Prostate gland (tissue), 2 donors: Measurements from ENCODE around the gene SPPL3. TPM values are rescaled to one million over a fixed set of nuclear protein-coding genes. Genes with fewer than 3 reads are reported as not detected.
"Not testable (repeated sequence)": the region's sequence is repeated elsewhere in the genome, so short reads cannot be mapped to it uniquely, and the experiment has no call there.

Source experiments
- DNase-seq: peaks from one replicate; pipeline ENCODE4 v3.0.0-alpha.2; 2019; ENCODE audit warnings: low spot score
- H3K27ac ChIP-seq, 2 donors: fragments of 200-600 bp; sonication (generic); 2 replicates each; pipeline ENCODE4 v1.5.1; 2017 to 2019
- H3K27me3 ChIP-seq: fragments of 200-600 bp; sonication (generic); replicated peaks from 2 replicates; pipeline ENCODE4 v1.5.1; 2019; ENCODE audit not compliant: insufficient read depth
- H3K36me3 ChIP-seq, 2 donors: fragments of 200-600 bp; sonication (generic); 1 replicate in 1 of 2; 2 replicates in 1 of 2; pipeline versions ENCODE4 v1.5.1 to v1.8.1; 2017 to 2019
- H3K4me1 ChIP-seq: fragments of 200-600 bp; sonication (generic); replicated peaks from 2 replicates; pipeline ENCODE4 v1.5.1; 2019
- H3K4me3 ChIP-seq, 2 donors: fragments of 200-600 bp; sonication (generic); 2 replicates each; pipeline ENCODE4 v1.5.1; 2017 to 2019
- H3K9me3 ChIP-seq: fragments of 200-600 bp; sonication (generic); 2 replicates; pipeline ENCODE4 v1.5.1; 2017
- POLR2A ChIP-seq: fragments of 450-650 bp; IDR thresholded peaks from one replicate; pipeline ENCODE4 v1.6.1; 2016; ENCODE audit warnings: antibody characterized with exemption, mild to moderate bottlenecking
- POLR2AphosphoS5 ChIP-seq: sonication (generic); formaldehyde crosslinking; IDR thresholded peaks from one replicate; pipeline ENCODE4 v1.6.1; 2017; ENCODE audit warnings: antibody characterized with exemption
- WGBS: methylation state at CpG from one replicate; pipeline ENCODE4 v1.1.5; 2018; 5-methylcytosine and 5-hydroxymethylcytosine counted together
- intact Hi-C: fragments of 100-400 bp; cut with DNase I; formaldehyde crosslinking; loops from one replicate; pipeline ENCODE4 v1.14.2; 2022
- total RNA-seq, 2 donors: library from RNA; depleted of rRNA; stranded (reverse); fragments of >200 nt; gene quantifications; one replicate each; pipeline ENCODE4 v1.1.0, GENCODE V29; 2016
- TF ChIP-seq, protein P1 (sequence below), 4 experiments: fragments of 200-600 bp in 2 of 4; fragments of 450-650 bp in 2 of 4; sonication (generic) in 2 of 4; IDR thresholded peaks; 1 replicate in 3 of 4; 2 replicates in 1 of 4; pipeline ENCODE4 v1.5.1; 2016 to 2019; ENCODE audit warnings: antibody characterized with exemption in 4 of 4, mild to moderate bottlenecking in 2 of 4, moderate library complexity in 2 of 4

SPPL3 gene
- total RNA-seq, 2 donors from 2014 or later: 36.0 to 37.1 TPM

- intact Hi-C loops: loop anchor here (10.0 kb wide), 1 partner anchor 181 kb away; the partner anchor contains the start of gene ACADS
- Histone ChIP-seq H3K27me3 (no peaks in the 10 kb centered on the region), H3K9me3 (no peaks in the 10 kb centered on the region), H3K36me3 (no peaks in the 10 kb centered on the region), H3K4me3 (no peak overlapping the region), H3K4me1 (no peaks in the 10 kb centered on the region), H3K27ac (no peak overlapping the region)
- WGBS: 48% methylated on average over 5 of the region's 5 CpGs
- DNase-seq: peak; percentile 55
- TF ChIP-seq, protein P1, sequence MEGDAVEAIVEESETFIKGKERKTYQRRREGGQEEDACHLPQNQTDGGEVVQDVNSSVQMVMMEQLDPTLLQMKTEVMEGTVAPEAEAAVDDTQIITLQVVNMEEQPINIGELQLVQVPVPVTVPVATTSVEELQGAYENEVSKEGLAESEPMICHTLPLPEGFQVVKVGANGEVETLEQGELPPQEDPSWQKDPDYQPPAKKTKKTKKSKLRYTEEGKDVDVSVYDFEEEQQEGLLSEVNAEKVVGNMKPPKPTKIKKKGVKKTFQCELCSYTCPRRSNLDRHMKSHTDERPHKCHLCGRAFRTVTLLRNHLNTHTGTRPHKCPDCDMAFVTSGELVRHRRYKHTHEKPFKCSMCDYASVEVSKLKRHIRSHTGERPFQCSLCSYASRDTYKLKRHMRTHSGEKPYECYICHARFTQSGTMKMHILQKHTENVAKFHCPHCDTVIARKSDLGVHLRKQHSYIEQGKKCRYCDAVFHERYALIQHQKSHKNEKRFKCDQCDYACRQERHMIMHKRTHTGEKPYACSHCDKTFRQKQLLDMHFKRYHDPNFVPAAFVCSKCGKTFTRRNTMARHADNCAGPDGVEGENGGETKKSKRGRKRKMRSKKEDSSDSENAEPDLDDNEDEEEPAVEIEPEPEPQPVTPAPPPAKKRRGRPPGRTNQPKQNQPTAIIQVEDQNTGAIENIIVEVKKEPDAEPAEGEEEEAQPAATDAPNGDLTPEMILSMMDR (IDR thresholded peaks at IDR 0.05): no peak
- peak; percentile 42 for TF ChIP-seq POLR2AphosphoS5
Observed at GRCh38 chr12:120905856-120906384, 1.8 kb upstream of the SPPL3 start.

- Histone ChIP-seq H3K36me3 (no peaks in the 10 kb centered on the region), H3K9me3 (no peaks in the 10 kb centered on the region), H3K4me3 (peak overlapping the region; percentile 98 to 99), H3K4me1 (no peaks in the 10 kb centered on the region), H3K27me3 (no peaks in the 10 kb centered on the region), H3K27ac (peak overlapping the region; percentile 79 to 88)
- DNase-seq: peak; percentile 28
- peak; percentile 52 for TF ChIP-seq POLR2A
- TF ChIP-seq, protein P1 (IDR thresholded peaks at IDR 0.05): no peak
- WGBS: 1% methylated on average over 49 of the region's 85 CpGs
- intact Hi-C loops: loop anchor here (10.0 kb wide), 1 partner anchor 179 kb away; the partner anchor contains the start of gene ACADS
Observed at GRCh38 chr12:120903412-120904196, 554 bp downstream of the SPPL3 start.

- Histone ChIP-seq H3K36me3 (no peaks in the 10 kb centered on the region), H3K9me3 (no peaks in the 10 kb centered on the region), H3K27me3 (no peaks in the 10 kb centered on the region), H3K4me1 (no peaks in the 10 kb centered on the region), H3K27ac (peak overlapping the region; percentile 79 to 88), H3K4me3 (peak overlapping the region; percentile 98 to 99)
- no peak for DNase-seq
- 2% methylated on average over 15 of the region's 15 CpGs for WGBS
- intact Hi-C loops: loop anchor here (10.0 kb wide), 1 partner anchor 178 kb away; the partner anchor contains the start of gene ACADS
- TF ChIP-seq, protein P1 (IDR thresholded peaks at IDR 0.05): no peak
- TF ChIP-seq POLR2AphosphoS5 (no peak), POLR2A (no peak)
Observed at GRCh38 chr12:120902846-120903411, 1.2 kb downstream of the SPPL3 start.

DNA sequence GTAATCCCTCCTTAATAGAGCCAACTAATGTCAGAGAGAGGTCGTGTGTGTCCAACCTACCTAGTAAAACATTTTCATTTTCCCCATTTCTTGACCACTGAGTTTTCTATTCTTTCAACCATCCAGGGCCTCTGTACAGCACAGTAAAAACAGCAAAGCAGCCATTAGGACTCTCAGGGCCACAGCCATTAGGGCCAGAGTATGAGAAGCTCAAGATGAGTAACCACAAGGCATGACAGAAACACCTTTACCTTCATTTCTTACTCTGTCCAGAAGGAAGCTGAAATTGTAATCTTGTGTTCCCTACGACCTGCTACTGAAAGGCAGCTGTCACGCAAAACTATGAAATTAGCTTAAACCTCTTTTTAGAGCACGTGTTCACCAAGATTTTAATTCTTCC, 2.3 kb downstream of the SPPL3 start:
- TF ChIP-seq, protein P1 (IDR thresholded peaks at IDR 0.05): no peak
- TF ChIP-seq POLR2A: no peak
- no peak for TF ChIP-seq POLR2AphosphoS5
- no peak for DNase-seq
- Histone ChIP-seq H3K36me3 (no peaks in the 10 kb centered on the region), H3K9me3 (no peaks in the 10 kb centered on the region), H3K27ac (no peak overlapping the region), H3K4me1 (no peaks in the 10 kb centered on the region), H3K4me3 (no peak overlapping the region), H3K27me3 (no peaks in the 10 kb centered on the region)
- 66% methylated on average over 4 of the region's 4 CpGs for WGBS
- intact Hi-C loops: loop anchor here (10.0 kb wide), 1 partner anchor 177 kb away; the partner anchor contains the start of gene ACADS

GRCh38 chr12:120901101-120901500, 3.1 kb downstream of the SPPL3 start:
- 71% methylated on average over 5 of the region's 5 CpGs for WGBS
- not testable (repeated sequence) for H3K4me1 ChIP-seq

More at GRCh38 chr12:120901101-120901500, 3.1 kb downstream of the SPPL3 start:
- not testable (repeated sequence) for H3K36me3 ChIP-seq, H3K4me3 ChIP-seq, DNase-seq, H3K9me3 ChIP-seq, H3K27me3 ChIP-seq, H3K27ac ChIP-seq
- intact Hi-C loops: loop anchor here (10.0 kb wide), 1 partner anchor 176 kb away; the partner anchor contains the start of gene ACADS
